ENCODE results near the gene OAS2. TPM values are rescaled to one million over a fixed set of nuclear protein-coding genes. Genes with fewer than 3 reads are reported as not detected.

OAS2 gene
- total RNA-seq, 1 donor from 2014 or later = 4.8 TPM

- Histone ChIP-seq H3K36me3 (no peaks in the 10 kb centered on the region), H3K4me3 (no peak overlapping the region), H3K27ac (replicated peaks) (peak overlapping the region; percentile 64), H3K27me3 (ENCODE audit: low read depth) (peaks cover 46% of the 10 kb centered on the region), H3K4me1 (peaks cover 4% of the 10 kb centered on the region), H3K9me3 (replicated peaks) (no peaks in the 10 kb centered on the region)
- intact Hi-C loops (cut with micrococcal nuclease) = loop anchor here (10.0 kb wide), 1 partner anchor 134 kb away; no protein-coding TSS in a partner anchor
- no peak for TF ChIP-seq CTCF (IDR thresholded peaks at IDR 0.05; ENCODE audit: borderline replicate concordance)
- peak; percentile 75 for DNase-seq
Observed at GRCh38 chr12:113040722-113041171, 62.4 kb downstream of the OAS2 start.

- TF ChIP-seq CTCF (IDR thresholded peaks at IDR 0.05; ENCODE audit: borderline replicate concordance) = no peak
- Histone ChIP-seq H3K36me3 (no peaks in the 10 kb centered on the region), H3K27me3 (ENCODE audit: low read depth) (peaks cover 50% of the 10 kb centered on the region), H3K9me3 (replicated peaks) (no peaks in the 10 kb centered on the region), H3K27ac (replicated peaks) (peak overlapping the region; percentile 58), H3K4me3 (no peak overlapping the region), H3K4me1 (peaks cover 4% of the 10 kb centered on the region)
- no peak for DNase-seq
- intact Hi-C loops (cut with micrococcal nuclease) = loop anchor here (10.0 kb wide), 1 partner anchor 133 kb away; no protein-coding TSS in a partner anchor
Observed at GRCh38 chr12:113041560-113041959, 63.2 kb downstream of the OAS2 start.

GRCh38 chr12:113043240-113043639 is 64.9 kb downstream of the OAS2 start:
- Histone ChIP-seq H3K9me3 (replicated peaks) (no peaks in the 10 kb centered on the region), H3K4me1 (peaks cover 4% of the 10 kb centered on the region), H3K4me3 (no peak overlapping the region), H3K36me3 (no peaks in the 10 kb centered on the region), H3K27me3 (ENCODE audit: low read depth) (peaks cover 50% of the 10 kb centered on the region), H3K27ac (replicated peaks) (no peak overlapping the region)
- intact Hi-C loops (cut with micrococcal nuclease) = loop anchor here (10.0 kb wide), 1 partner anchor 132 kb away; no protein-coding TSS in a partner anchor
- TF ChIP-seq CTCF (IDR thresholded peaks at IDR 0.05; ENCODE audit: borderline replicate concordance) = no peak
- no peak for DNase-seq

GRCh38 chr12:113044516-113044915 is 66.2 kb downstream of the OAS2 start:
- H3K27ac ChIP-seq (replicated peaks) = no peak overlapping the region
- no peak for DNase-seq
- TF ChIP-seq CTCF (IDR thresholded peaks at IDR 0.05; ENCODE audit: borderline replicate concordance) = no peak
- intact Hi-C loops (cut with micrococcal nuclease) = loop anchor here (10.0 kb wide), 1 partner anchor 130 kb away; no protein-coding TSS in a partner anchor
- H3K36me3 ChIP-seq = no peaks in the 10 kb centered on the region
- no peak overlapping the region for H3K4me3 ChIP-seq
- no peaks in the 10 kb centered on the region for H3K9me3 ChIP-seq (replicated peaks)
- H3K27me3 ChIP-seq (ENCODE audit: low read depth) = peaks cover 54% of the 10 kb centered on the region
- peaks cover 4% of the 10 kb centered on the region for H3K4me1 ChIP-seq

- intact Hi-C loops (cut with micrococcal nuclease) = loop anchor here (2.0 to 10.0 kb wide), 2 partner anchors 50 to 126 kb away; no protein-coding TSS in a partner anchor
- Histone ChIP-seq H3K27ac (replicated peaks) (no peak overlapping the region), H3K36me3 (no peaks in the 10 kb centered on the region), H3K27me3 (ENCODE audit: low read depth) (peaks cover 74% of the 10 kb centered on the region), H3K4me1 (no peaks in the 10 kb centered on the region), H3K9me3 (replicated peaks) (no peaks in the 10 kb centered on the region), H3K4me3 (no peak overlapping the region)
- peak; percentile 84 for TF ChIP-seq CTCF (IDR thresholded peaks at IDR 0.05; ENCODE audit: borderline replicate concordance)
- DNase-seq = no peak
Observed at GRCh38 chr12:113048716-113049127, 70.4 kb downstream of the OAS2 start.

Measured in left ventricle myocardium inferior (tissue), 1 donor.